Measurements from ENCODE around the gene TYSND1.
"Not testable (repeated sequence)": the region's sequence is repeated elsewhere in the genome, so short reads cannot be mapped to it uniquely, and the experiment has no call there.

Gene TYSND1

DNA sequence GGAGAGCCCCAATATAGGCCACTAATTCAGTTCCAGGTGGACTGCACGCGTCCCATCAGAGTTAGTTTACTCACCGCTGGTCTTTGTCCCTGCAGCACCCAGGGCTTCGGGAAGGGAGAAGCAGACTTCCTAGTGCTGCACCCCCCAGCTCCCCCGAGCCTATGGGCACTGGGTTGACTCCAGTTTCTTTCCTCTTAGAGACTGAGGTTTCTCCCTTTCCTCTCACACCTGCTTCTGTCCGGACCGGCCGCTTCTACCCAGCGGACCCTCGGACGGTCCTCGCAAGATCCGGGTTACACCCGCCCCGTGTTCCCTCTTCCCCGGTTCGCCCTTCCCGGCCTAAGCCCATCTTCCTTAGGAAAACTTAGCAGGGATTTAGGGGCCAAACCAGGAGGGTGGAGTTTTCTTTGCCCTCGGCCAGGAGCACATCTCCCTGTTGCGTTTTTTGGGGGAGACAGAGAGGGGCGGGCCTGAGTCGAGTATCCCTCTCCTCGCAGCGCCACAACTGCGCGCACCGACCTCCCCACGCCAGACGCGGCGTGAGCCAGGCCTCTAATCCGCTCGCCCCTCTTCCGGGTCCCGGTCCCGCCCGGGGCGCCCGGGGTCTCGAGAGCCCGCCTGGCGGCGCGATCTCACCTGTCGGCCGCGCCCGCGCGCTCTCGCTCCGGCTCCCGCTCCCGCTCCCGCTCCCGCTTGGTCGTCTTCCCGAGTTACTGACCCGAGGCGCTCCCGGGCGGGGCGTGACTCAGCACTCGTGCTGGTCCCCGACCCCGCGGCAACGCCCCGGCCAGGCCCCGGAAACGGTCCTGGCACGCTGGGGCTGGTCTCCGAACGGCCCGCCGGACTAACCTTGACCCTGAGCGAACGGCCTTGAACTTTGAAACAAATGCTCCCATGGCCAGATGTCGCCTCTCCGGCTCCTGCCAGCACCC, 14.1 kb downstream of the TYSND1 start, which contains the start of gene AIFM2:
Gene AIFM2, minus strand, starts transcription at position 728 of the 932 bp plus-strand sequence. CDS start 8,741 bp downstream, outside the sequence.
- DNase-seq: no peak

DNA sequence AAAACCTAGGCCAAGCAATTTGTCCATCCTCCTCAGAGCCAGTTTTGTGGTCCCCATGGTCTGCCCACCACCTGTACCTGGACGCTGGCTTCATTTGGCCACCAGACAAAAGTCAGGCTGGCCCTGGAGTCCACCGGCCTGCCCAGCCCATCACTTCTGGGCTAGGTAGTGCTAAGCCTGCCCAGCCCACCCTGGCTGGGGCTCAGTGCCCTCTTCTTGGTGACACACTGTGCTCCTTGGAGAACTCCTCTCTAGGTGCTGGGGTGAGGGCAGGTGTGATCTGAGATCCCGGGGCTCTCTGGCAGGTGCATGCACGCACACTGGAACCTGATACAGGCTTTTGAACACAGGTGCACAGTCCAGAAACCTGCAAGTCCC, 15.0 kb downstream of the TYSND1 start:
- no peak for DNase-seq

DNA sequence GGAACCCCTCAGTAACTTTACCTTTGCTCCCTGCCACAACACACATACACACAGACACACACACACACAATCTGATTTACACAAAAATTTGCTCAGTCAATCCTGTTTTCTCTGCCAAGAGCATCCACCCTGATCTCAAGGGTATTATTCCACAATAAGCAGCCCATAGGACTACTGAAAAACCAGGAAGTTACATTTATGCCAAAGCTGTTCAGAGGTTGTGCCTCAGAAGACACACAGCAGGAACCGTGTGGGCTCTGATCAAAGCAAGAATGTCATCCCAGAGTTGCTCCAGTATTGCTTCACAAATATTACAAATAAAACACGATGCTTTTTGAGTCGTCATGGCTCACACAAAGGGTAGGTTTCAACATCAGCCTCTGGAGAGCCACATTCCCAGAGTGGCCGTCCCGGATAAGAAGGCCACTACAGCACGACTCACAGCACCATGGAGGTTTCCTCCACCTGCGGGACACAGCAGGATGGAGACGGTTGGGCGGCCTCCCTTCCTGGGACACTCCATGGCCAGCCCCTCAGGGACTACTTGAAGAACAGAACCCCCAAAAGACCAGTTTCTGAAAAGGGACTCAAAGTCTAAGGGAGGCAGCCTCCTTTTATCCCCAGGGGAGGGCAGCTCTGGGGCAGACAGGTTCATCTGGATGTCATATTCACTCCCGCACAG, 15.5 kb downstream of the TYSND1 start:
- no peak for DNase-seq

DNA sequence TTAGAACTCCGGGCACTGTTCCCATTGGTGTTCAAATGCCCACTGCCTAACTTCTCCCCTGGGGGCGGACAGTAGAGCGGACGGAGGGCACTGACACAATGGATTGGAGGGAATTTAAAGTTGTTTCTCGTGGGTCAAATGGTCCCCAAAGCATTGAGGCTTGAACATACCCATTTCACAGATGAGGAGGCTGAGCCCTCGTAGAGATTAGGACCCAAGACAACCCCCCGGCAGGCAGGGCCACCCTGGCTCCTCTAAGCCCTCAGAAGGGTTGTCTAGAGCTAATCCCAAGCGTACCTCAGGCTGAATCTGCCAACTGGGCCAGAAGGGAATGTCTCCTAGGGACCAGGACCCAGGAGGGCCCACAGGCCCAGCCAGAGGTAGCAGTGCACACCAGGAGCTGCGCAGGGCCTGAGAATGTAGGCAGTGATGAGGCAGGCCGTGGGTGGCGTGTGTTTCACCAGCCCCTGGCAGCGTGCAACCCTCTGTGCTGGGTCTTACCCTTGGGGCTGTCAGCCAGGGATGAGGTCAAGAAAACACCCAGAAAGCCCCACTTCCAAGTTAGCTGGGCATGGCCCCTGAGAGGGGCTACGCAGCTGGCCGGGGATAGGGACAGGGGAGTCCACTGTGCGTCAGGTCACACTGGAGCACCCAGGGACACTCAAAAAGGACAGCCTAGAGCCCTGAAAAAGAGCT, 19.7 kb downstream of the TYSND1 start:
- DNase-seq: no peak

DNA sequence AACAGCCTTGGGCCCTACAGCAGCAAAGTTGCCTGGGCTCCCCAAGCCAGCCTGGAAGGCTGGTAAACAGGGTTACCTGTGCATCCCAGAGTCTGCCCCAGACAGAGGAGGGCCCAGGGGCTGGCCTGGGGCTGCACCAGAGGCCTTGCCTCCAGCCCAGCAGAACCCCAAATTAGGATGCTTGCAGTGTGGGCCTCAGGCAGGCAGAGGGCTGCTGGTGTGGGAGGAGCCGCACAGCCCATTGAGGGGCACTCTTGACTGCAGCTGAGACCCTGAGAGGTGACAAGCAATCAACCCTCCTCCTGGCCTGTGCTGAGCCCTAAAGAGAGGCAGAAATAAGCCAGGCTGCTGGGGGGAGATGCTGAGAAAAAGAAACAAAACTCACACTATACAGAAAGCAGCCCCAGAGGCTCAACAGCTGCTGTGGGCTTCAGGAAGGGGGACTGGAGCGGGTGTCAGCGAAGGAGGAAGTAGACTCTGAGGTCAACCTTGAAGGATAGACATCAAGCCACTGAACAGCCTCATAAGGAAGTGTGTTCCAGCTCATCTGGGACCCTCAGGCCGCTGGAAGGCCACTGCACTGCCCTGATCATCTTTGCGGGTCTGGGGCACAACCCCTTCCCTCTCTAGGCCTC, 20.5 kb downstream of the TYSND1 start:
- no peak for DNase-seq

DNA sequence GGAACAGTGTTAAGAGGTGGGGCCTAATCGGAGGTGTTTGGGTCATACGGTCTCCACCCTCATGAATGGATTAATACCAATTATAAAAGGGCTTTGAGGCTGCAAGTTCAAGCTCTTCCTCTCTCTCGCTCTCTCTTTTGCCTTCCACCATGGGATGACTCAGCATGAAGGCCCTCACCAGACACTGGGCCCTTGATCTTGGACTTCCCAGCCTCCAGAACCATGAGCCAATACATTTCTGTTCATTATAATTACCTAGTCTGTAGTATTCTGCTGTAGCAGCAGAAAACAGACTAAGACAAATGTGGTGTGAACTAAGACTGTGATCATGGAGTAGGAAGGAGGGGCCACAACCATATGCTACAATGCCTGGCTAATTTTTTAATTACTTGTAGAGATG, 21.6 kb downstream of the TYSND1 start:
- DNase-seq: no peak

DNA sequence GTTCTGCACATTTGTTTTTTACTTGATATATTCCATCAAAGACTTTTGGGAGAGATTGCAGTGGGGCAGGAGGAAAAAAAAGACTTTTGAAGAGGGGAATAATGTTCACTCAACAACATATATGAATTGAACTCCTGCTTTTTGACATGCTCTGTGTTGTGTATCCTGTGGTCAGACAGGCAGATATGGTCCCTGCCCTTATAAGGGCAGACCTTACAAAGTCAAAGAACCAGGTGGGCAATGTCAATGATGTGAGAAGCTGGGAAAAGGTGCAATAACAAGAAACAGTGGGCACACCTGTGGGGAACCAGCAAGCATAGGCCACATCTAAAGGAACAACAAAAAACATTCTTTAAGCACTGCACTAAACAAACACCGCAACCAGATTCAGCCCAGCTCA, 22.1 kb downstream of the TYSND1 start:
- no peak for DNase-seq

DNA sequence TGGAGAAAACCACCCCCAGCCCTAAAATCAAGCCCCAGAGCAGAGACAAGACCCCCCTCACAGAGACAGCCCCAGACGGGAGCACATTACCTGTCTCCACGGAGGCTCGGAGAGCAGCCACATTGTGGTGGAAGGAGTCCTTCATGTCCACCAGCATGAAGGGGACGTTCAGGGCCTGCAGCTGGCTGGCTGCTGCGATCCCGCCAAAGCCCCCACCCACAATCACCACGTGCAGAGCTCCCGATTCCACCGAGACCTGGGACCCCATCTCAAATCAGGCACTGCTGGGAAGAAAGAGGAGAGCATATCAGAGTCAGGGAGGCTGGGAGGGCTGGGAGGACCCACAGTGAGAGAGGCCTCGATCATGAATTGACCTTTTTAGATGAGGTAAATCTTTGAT, 22.7 kb downstream of the TYSND1 start:
- no peak for DNase-seq

DNA sequence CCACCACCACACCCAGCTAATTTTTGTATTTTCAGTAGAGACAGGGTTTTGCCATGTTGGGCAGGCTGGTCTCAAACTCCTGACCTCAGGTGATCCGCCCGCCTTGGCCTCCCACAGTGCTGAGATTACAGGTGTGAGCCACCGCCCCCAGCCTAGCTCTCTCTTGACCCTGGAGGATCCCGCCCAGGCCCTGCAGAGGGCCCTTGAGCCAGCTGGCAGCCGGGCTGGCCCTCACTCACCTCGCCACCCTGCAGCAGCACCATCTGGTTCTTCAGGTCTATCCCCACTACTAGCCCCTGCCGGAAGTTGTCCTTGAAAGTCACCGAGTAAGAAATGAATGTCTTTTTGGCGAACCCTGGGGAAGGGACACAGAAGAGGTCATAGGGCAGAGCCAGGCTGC, 23.3 kb downstream of the TYSND1 start:
- DNase-seq: not testable (repeated sequence)

DNA sequence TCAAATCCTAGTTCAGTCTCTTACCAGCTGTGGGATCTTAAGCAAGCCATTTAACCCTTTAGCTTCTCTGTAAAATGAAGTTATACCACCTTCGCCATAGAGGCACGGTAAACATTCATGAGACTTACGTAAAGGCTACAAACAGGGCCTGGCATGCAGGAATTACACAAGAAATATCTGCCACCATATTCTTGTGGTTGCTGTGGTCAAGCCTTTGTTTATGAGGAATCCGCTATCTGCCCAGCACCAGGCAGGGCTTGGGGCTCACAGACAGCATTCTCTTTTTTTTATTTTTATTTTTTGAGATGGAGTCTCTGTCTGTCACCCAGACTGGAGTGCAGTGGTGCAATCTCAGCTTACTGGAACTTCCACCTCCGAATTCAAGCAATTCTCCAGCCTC, 23.8 kb downstream of the TYSND1 start:
- DNase-seq: no peak

DNA sequence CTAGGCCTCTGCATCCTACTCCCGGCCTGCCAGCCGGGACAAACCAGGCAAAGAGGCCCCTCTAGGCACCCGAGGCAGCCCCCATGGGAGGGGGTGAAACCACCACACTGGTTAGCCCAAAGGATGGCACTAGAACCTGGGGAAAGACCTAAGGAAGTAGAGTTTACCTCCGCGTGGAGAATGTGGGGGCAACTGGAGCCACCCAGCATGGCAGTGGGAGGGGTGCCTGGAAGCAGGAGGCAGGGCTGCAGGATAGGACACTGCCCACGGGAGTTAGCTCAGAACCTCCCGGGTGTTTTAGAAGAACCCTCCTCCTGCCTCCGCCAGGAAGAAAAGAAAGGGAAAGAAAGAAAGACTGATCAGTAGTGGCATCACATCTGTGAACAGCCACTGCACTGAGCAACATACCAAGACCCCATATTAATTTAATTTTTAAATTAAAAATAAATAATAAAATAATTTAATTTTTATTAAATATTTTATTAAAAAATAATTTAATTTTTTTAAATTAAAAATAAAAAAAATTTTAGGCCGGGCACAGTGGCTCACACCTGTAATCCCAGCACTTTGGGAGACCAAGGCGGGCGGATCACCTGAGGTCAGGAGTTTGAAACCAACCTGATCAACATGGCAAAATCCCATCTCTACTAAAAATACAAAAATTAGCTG, 25.1 kb downstream of the TYSND1 start:
- DNase-seq: no peak

DNA sequence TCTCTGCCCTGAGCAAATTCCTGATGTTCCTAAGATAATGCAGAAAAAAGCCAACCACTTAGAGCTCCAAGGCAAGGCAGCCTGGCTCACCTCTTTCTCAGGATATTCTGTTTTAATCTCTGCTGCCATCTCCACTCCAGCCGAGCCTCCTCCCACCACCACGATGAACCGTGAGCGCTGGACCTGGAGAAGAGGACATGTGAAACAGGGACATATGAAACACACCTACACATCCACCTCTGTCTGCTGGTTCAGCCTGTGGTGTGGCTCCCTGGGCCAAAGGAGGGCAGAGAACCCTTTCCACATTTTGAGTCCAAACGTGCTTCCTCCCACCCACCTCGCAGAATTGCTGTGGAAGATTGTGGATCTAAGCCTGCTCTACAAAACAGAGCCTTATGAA, 26.1 kb downstream of the TYSND1 start:
- no peak for DNase-seq

DNA sequence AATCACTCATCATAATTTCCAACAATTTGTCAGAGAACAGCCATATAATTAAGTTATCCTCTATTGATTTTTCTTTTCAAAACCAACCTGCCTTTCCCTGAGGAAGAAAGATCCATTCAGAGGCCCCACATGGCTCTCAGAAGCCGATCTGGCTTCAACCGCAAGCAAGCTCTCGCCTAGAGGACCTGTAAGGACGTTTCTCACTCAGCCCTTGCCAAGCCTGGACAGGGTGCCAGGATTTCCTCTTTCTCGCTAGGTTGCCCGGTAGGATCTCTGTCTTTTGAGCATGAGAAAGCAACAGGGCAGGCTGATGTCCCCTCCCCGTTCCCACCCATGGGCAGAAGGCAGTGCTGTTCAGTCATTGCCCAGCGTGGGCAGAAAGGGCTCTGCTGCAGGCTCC, 26.9 kb downstream of the TYSND1 start:
- no peak for DNase-seq

DNA sequence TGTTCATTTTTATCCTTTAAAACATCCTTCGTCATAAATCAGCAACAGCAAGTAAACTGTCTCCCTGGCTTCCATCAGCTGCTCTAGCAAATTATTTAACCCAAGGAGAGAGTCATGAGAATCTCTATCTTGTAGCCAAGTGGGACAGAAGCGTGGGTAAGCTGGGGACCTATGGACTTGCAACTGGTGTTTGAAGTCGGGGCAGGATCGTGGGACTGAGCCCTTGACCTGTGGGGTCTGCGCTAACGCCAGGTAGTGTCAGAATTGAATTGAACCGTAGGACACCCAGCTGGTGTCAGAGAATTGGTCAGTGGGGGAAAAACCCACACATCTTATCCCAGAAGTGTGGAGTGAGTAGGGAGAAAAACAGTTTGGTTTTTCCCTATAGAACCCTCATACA, 27.3 kb downstream of the TYSND1 start:
- DNase-seq: no peak

DNA sequence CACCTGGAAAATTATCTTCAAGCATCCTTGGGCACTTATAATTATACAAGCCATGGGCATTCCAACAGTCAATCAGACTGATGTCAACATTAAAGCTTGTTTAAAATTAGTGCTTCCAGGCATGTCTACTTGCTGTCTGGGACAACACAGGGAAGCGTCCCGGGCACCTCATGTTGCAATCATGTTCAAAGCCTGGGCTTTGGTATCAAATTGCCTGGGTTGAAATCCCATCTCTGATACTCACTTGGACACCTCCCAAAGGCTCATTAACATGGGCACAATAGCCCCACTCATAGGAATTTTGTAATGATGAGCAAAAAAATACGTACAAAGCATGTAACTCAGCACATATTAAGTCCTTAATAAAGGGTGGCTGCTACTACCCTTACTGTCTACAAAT, 28.3 kb downstream of the TYSND1 start:
- no peak for DNase-seq

DNA sequence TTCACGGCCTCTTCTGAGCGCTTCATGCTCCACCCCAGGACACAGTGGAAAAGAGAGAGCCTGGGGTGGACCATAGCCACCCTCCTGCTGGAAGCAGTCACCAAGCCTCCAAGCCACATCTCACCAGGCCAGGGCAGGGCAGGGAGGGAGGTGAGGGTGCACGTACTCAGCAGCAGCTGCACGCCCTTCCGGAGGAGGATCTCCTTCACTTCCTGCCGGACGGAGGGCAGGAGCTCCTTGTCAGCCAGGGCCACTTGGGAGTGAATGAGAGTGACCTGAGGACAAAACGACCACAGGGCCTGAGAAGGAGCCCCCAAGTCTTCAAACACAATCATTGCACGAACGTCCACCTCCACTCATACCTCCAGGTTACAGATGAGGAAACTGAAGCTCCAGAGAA, 28.9 kb downstream of the TYSND1 start:
- no peak for DNase-seq

DNA sequence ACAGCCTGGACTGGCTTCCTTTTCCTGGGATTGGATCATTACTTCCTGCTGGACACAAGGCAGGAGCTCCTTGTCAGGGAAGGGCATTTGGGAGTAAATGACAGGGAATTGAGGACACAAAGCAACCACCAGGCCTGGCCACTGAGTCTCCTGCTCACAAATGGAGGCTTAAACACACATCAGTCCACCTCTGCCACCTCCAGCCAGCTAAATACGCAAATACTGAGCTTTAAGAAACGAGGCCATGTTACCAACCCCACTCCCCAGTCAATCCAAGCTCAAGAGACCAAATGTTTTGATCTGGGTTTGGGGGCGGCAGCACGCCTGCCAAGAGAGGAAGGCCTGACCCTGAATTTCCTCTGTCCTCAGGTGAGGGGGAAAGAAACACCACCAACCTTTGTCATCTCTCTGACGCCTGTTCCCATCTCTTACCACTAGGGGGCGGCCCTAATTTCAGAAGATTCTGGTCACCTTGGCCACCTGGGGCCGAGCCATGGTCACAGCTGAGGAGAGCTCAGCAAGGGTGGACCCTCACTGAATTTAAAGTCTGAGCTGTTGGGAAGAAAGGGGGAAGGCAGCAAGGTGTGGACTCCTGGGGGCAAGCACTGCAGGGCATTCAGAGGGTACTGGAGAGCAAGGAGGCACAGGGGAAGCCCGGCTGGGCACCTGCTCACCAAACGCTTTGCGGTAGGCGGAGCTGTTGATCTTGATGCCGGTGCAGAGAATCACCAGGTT, 30.4 kb downstream of the TYSND1 start:
- peak; percentile 9 for DNase-seq

DNA sequence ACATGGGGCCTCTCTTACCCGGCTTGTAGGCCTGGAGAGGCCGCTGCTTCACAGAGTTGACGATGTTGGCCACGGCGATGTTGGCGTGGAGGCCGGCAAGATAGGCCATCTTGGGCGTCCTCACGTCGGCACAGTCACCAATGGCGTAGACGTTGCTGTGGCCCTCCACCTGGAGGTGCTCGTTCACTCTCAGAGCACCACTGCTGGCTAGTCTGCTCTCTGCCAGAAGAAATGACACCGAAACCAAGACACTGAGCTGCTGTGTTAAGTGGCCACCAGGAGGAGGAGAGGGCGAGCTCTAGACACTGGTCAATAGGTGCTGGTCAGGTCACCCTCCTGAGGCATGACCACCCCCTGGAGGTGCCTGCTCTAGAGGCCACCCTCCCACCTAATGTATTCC, 31.6 kb downstream of the TYSND1 start:
- DNase-seq: no peak

DNA sequence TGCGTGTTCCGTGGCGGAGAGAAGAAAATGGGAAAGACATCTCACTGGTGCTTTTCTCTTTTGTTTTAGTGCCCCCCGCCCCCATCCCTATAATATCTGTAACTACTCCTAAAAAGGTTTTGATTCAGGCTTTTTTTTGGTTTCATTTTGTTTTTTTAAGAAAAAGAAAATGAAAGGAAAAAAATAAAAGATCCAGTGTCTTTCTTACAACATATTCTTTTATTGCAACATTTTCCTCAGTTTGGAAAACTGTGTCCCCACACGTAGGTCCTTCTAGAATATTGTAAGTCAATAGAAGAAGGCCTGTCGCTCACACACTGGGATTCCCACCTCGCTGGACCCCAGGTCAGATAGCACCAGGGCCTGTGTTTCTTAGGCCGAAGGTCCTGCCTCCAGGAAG, 34.4 kb downstream of the TYSND1 start:
- no peak for DNase-seq

DNA sequence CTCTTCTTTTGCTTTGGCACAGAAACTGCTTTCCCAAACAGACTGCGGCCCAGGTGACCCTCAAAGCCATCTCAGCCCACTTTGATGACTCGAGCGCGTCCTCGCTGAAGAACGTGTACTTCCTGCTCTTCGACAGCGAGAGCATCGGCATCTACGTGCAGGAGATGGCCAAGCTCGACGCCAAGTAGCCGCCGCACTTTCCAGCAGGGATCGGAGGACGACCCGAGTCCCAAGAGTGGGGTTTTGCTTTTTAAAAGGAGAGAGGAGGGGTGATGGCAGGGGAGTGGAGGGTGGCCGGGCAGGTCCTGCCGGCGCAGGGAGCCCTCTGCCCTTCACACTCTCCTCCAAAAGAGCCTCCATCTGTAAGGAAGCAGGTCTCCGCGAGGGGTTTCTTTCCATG, 35.0 kb downstream of the TYSND1 start:
- no peak for DNase-seq

DNA sequence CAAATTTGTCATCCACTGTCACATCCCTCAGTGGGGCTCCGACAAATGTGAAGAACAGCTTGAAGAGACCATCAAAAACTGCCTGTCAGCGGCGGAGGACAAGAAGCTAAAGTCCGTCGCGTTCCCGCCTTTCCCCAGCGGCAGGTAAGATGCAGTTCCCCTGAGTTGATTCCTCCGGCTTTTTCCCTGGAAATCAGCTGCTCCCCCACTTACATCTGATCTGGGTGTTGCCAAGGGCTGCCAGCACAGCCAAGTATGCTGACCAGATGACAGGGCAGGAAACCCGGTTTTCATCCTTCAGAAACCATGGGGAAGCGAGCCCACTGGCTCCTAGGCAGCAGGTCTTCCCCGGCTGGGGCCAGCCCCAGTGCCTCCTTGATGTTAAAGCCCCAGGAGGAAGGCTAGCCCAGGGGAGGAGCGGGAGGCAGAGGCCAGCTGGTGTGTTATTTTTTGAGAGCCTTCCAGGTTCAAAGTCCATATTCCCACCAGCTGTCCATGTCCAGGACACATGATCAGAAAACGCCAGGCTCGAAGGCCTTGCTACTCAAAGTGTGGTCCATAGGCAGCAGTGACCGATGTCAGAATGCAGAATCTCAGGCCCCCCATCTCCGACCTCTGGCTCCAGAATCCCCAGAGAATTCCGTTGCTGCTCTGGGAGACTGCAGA, 37.3 kb downstream of the TYSND1 start:
- no peak for DNase-seq
